ENCODE measurements around the gene FUT9.

Gene FUT9

DNA sequence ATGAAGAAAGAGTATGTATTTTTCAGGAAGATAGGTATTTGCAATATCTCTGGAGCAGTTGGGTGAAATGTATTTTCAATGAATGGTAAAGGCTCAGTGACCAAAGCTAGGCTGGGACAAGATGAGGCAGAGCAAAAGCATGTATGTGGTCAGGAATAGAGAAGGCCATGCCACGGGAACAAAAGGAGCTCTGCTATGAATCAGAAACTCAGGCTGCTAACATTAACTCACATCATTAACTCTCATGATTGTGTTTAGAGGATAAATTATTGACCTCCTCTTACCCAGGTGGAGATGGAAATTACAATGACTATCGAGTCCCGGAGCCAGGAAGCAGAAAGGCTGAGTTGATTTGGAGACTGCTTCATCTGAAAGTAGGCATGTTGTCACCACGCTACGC is 220.2 kb downstream of the FUT9 start:
- H3K4me1 ChIP-seq: no peaks in the 10 kb centered on the region
- no peak overlapping the region for H3K9ac ChIP-seq
- no peaks in the 10 kb centered on the region for H3K79me2 ChIP-seq
- no peak overlapping the region for H3K4me2 ChIP-seq (ENCODE audit: low read length)
- H3K9me3 ChIP-seq (ENCODE audit: control insufficient read depth, low read length): no peaks in the 10 kb centered on the region
- H3K36me3 ChIP-seq (ENCODE audit: control insufficient read depth, insufficient read depth, low read length): no peaks in the 10 kb centered on the region
- no peaks in the 10 kb centered on the region for H3K27me3 ChIP-seq (ENCODE audit: control insufficient read depth, insufficient read depth, low read length)
- no peak overlapping the region for H3K4me3 ChIP-seq (ENCODE audit: low read depth, low read length)
- no peak overlapping the region for H3K27ac ChIP-seq
- TF ChIP-seq, protein P1, sequence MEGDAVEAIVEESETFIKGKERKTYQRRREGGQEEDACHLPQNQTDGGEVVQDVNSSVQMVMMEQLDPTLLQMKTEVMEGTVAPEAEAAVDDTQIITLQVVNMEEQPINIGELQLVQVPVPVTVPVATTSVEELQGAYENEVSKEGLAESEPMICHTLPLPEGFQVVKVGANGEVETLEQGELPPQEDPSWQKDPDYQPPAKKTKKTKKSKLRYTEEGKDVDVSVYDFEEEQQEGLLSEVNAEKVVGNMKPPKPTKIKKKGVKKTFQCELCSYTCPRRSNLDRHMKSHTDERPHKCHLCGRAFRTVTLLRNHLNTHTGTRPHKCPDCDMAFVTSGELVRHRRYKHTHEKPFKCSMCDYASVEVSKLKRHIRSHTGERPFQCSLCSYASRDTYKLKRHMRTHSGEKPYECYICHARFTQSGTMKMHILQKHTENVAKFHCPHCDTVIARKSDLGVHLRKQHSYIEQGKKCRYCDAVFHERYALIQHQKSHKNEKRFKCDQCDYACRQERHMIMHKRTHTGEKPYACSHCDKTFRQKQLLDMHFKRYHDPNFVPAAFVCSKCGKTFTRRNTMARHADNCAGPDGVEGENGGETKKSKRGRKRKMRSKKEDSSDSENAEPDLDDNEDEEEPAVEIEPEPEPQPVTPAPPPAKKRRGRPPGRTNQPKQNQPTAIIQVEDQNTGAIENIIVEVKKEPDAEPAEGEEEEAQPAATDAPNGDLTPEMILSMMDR (IDR thresholded peaks at IDR 0.05): no peak
- H2AFZ ChIP-seq: no peak overlapping the region

DNA sequence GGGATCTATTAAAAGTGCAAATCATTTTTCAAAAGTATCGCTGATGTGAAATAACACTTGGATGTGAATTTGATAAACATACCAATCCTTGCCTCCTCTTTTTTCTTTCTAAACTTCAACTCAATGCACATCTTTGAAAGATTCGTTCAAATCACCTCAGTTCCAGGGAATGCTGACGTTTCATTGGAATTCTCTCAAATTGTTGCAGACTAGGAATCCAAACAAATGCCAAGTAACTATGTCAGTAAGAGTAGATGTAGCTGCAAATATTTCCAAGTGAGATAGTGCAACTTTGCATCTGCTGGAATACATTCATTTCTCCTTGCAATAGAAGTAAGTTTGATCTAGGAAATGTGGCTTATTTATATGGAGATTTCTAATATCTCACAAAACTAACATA is 220.7 kb downstream of the FUT9 start:
- H3K27ac ChIP-seq: no peak overlapping the region
- TF ChIP-seq, protein P1 (IDR thresholded peaks at IDR 0.05): no peak
- no peaks in the 10 kb centered on the region for H3K4me1 ChIP-seq
- no peak overlapping the region for H2AFZ ChIP-seq
- no peaks in the 10 kb centered on the region for H3K79me2 ChIP-seq
- no peaks in the 10 kb centered on the region for H3K27me3 ChIP-seq (ENCODE audit: control insufficient read depth, insufficient read depth, low read length)
- H3K9ac ChIP-seq: no peak overlapping the region
- H3K4me2 ChIP-seq (ENCODE audit: low read length): no peak overlapping the region
- H3K4me3 ChIP-seq (ENCODE audit: low read depth, low read length): no peak overlapping the region
- no peaks in the 10 kb centered on the region for H3K36me3 ChIP-seq (ENCODE audit: control insufficient read depth, insufficient read depth, low read length)
- no peaks in the 10 kb centered on the region for H3K9me3 ChIP-seq (ENCODE audit: control insufficient read depth, low read length)

DNA sequence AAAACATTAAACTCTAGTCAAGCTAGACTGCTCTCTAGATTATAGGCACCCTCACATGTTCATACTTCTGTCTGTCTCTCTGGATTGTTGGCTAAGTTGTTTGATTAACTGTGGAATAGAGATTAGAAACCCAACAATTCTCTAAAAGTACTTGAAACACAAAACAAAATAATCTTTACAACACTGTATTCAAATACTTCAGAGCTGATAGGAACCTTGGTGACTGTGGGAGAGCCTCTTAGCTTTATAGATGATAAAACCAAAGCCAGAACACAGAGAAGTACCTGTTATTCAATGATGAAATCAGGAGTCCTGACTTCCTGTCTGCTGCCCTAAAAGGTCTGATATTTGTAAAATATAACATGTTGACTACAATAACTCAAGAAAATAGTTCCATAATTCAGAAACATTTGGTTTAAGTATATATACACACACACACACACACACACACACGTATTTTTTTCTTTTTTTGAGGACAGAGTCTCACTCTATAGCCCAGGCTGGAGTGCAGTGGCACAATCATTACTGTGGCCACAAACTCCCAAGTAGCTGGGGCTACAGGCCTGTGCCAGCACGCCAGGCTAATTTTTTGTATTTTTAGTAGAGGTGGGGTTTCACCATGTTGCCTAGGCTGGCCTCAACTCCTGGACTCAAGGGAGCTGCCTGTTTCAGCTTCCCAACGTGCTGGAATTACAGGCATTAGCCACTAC is 222.0 kb downstream of the FUT9 start:
- H3K36me3 ChIP-seq (ENCODE audit: control insufficient read depth, insufficient read depth, low read length): no peaks in the 10 kb centered on the region
- H3K9me3 ChIP-seq (ENCODE audit: control insufficient read depth, low read length): no peaks in the 10 kb centered on the region
- no peak overlapping the region for H3K4me3 ChIP-seq (ENCODE audit: low read depth, low read length)
- H2AFZ ChIP-seq: no peak overlapping the region
- H3K79me2 ChIP-seq: no peaks in the 10 kb centered on the region
- H3K4me1 ChIP-seq: no peaks in the 10 kb centered on the region
- H3K4me2 ChIP-seq (ENCODE audit: low read length): no peak overlapping the region
- no peaks in the 10 kb centered on the region for H3K27me3 ChIP-seq (ENCODE audit: control insufficient read depth, insufficient read depth, low read length)
- TF ChIP-seq, protein P1 (IDR thresholded peaks at IDR 0.05): no peak
- H3K27ac ChIP-seq: no peak overlapping the region
- H3K9ac ChIP-seq: no peak overlapping the region

DNA sequence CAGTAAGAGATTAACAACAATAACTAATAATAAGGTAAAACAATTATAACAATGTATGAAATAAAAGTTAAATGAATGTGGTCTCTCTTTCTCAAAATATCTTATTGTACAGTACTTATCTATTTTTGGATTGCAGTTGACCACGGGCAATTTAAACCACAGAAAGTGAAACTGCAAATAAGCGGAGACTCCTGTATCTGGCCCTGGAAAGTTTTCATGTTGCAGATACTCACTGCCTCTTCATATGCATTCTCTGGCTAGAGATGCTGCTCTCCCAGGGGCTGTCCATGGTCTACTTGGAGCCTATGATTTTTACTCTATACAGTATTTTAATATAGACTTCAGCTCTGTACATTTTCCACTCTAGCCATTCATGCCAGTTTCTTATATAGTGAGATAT is 230.8 kb downstream of the FUT9 start:
- Histone ChIP-seq H3K27me3 (ENCODE audit: control insufficient read depth, insufficient read depth, low read length) (no peaks in the 10 kb centered on the region), H3K9me3 (ENCODE audit: control insufficient read depth, low read length) (no peaks in the 10 kb centered on the region), H3K4me2 (ENCODE audit: low read length) (no peak overlapping the region), H3K9ac (no peak overlapping the region), H3K36me3 (ENCODE audit: control insufficient read depth, insufficient read depth, low read length) (no peaks in the 10 kb centered on the region), H3K27ac (no peak overlapping the region), H3K4me1 (no peaks in the 10 kb centered on the region), H3K79me2 (no peaks in the 10 kb centered on the region), H2AFZ (no peak overlapping the region), H3K4me3 (ENCODE audit: low read depth, low read length) (no peak overlapping the region)
- TF ChIP-seq, protein P1 (IDR thresholded peaks at IDR 0.05): no peak

DNA sequence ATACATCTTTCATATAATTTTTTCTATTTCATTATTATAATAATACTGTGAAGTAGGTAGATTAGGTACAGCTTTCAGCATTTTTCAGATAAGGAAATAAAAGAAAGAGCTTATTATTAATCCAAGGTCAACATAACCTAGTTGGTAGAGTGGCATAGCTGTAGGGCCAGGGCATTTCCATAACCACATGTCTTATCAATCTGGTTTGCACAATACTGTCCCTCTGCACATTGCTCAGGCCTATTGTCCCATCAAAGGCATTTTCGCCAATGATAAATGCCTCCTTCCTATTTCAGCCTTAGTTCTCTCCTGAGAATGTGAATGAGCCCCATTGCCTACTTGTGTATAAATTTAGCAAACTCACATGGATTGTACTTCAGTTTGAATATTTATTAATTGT is 234.0 kb downstream of the FUT9 start:
- H3K4me2 ChIP-seq (ENCODE audit: low read length): no peak overlapping the region

More for the DNA sequence above, 234.0 kb downstream of the FUT9 start:
- no peaks in the 10 kb centered on the region for H3K4me1 ChIP-seq
- H3K27me3 ChIP-seq (ENCODE audit: control insufficient read depth, insufficient read depth, low read length): no peaks in the 10 kb centered on the region
- no peaks in the 10 kb centered on the region for H3K79me2 ChIP-seq
- no peak overlapping the region for H3K27ac ChIP-seq
- TF ChIP-seq, protein P1 (IDR thresholded peaks at IDR 0.05): no peak
- H3K9ac ChIP-seq: no peak overlapping the region
- no peaks in the 10 kb centered on the region for H3K36me3 ChIP-seq (ENCODE audit: control insufficient read depth, insufficient read depth, low read length)
- H3K4me3 ChIP-seq (ENCODE audit: low read depth, low read length): no peak overlapping the region
- no peaks in the 10 kb centered on the region for H3K9me3 ChIP-seq (ENCODE audit: control insufficient read depth, low read length)
- no peak overlapping the region for H2AFZ ChIP-seq
